Erythroblast (primary cell): ENCODE measurements around the gene ORM2.

ENCODE experiments used
- DNase-seq, 2 experiments: peaks; one replicate each; lab custom pipeline; 2025; lab: John Stamatoyannopoulos, UW
- GATA1 ChIP-seq: IDR thresholded peaks from 2 replicates; pipeline ENCODE4 v1.6.1; 2011; ENCODE audit warnings: low read depth, mild to moderate bottlenecking, control low read depth, low read length, moderate library complexity
- POLR2A ChIP-seq: IDR thresholded peaks from 2 replicates; pipeline ENCODE4 v1.6.1; 2011; ENCODE audit warnings: mild to moderate bottlenecking, low read length

Gene ORM2

GRCh38 chr9:114301798-114302565 lies 27.7 kb upstream of the ORM2 start:
- no peak for DNase-seq
- TF ChIP-seq POLR2A (no peak), GATA1 (no peak)

GRCh38 chr9:114302727-114303126 lies 26.9 kb upstream of the ORM2 start:
- TF ChIP-seq POLR2A = no peak
- no peak for TF ChIP-seq GATA1
- DNase-seq = no peak

GRCh38 chr9:114303571-114303970 lies 26.1 kb upstream of the ORM2 start:
- TF ChIP-seq GATA1 = no peak
- TF ChIP-seq POLR2A = no peak

GRCh38 chr9:114303977-114304376 lies 25.7 kb upstream of the ORM2 start:
- no peak for DNase-seq
- TF ChIP-seq POLR2A (no peak), GATA1 (no peak)

More at GRCh38 chr9:114303571-114303970, 26.1 kb upstream of the ORM2 start:
- DNase-seq = no peak

- TF ChIP-seq POLR2A = no peak
- no peak for TF ChIP-seq GATA1
- DNase-seq = no peak
Observed at GRCh38 chr9:114304416-114305188, 25.1 kb upstream of the ORM2 start.

GRCh38 chr9:114307899-114308267 lies 21.8 kb upstream of the ORM2 start:
- no peak for TF ChIP-seq POLR2A
- no peak for TF ChIP-seq GATA1
- DNase-seq = no peak

GRCh38 chr9:114308361-114308950 lies 21.2 kb upstream of the ORM2 start:
- DNase-seq = no peak
- TF ChIP-seq GATA1 = no peak
- TF ChIP-seq POLR2A = no peak

GRCh38 chr9:114309096-114309495 lies 20.6 kb upstream of the ORM2 start:
- DNase-seq = no peak
- TF ChIP-seq GATA1 (no peak), POLR2A (no peak)

GRCh38 chr9:114310471-114311450 lies 18.9 kb upstream of the ORM2 start:
- no peak for DNase-seq
- TF ChIP-seq POLR2A (no peak), GATA1 (no peak)

- DNase-seq = no peak
- TF ChIP-seq POLR2A = no peak
- TF ChIP-seq GATA1 = no peak
Observed at GRCh38 chr9:114311571-114312512, 17.8 kb upstream of the ORM2 start.

GRCh38 chr9:114312513-114312875 lies 17.2 kb upstream of the ORM2 start:
- DNase-seq = no peak
- TF ChIP-seq POLR2A (no peak), GATA1 (no peak)

- TF ChIP-seq POLR2A = no peak
- no peak for TF ChIP-seq GATA1
- no peak for DNase-seq
Observed at GRCh38 chr9:114313186-114313585, 16.5 kb upstream of the ORM2 start.
